ENCODE data around the gene LIMS2. TPM values are rescaled to one million over a fixed set of nuclear protein-coding genes. Genes with fewer than 3 reads are reported as not detected.

LIMS2 gene
- total and polyA plus RNA-seq, 7 donors = 9.3 to 31.8 (median 16.4) TPM

DNA sequence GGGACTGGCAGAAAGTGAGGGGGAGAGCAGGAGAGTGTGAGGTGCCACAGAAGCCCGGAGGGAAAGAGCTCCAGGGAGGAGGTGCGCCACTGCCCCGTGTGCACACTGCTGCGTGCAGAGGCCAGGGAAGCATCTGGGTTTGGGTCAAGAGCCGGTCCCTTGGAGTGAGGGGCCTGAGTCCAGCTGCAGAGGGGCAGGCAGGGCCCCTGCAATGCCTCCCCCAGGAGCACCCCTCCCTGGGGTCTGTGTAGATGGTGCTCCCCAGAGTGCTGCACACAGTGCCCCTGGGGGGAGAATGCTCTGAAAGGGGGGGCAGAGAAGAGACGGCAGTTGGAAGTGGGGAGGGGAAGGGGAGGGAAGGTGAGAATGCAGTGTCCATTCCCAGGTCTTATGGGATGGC lies 3.7 kb upstream of the LIMS2 start:
- Histone ChIP-seq H3K4me1 (peaks cover 9% of the 10 kb centered on the region), H3K36me3 (ENCODE audit: insufficient read depth in 1 of 2, low read depth in 1 of 2) (no peaks in the 10 kb centered on the region), H3K9me3 (no peaks in the 10 kb centered on the region), H3K4me3 (no peak overlapping the region), H3K27me3 (ENCODE audit: insufficient read depth in 3 of 3, low read length in 2 of 3) (peaks cover 0 to 12% (median 7%) of the 10 kb centered on the region in 3 donors), H3K27ac (no peak overlapping the region)
- no peak for ATAC-seq
- intact Hi-C loops (cut with DNase I) = no loop called here
- 77 to 87% (median 86%) methylated on average over 6 of the region's 6 CpGs for WGBS, 3 donors
- no peak for DNase-seq
- TF ChIP-seq, protein P1, sequence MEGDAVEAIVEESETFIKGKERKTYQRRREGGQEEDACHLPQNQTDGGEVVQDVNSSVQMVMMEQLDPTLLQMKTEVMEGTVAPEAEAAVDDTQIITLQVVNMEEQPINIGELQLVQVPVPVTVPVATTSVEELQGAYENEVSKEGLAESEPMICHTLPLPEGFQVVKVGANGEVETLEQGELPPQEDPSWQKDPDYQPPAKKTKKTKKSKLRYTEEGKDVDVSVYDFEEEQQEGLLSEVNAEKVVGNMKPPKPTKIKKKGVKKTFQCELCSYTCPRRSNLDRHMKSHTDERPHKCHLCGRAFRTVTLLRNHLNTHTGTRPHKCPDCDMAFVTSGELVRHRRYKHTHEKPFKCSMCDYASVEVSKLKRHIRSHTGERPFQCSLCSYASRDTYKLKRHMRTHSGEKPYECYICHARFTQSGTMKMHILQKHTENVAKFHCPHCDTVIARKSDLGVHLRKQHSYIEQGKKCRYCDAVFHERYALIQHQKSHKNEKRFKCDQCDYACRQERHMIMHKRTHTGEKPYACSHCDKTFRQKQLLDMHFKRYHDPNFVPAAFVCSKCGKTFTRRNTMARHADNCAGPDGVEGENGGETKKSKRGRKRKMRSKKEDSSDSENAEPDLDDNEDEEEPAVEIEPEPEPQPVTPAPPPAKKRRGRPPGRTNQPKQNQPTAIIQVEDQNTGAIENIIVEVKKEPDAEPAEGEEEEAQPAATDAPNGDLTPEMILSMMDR (IDR thresholded peaks at IDR 0.05) = no peak

DNA sequence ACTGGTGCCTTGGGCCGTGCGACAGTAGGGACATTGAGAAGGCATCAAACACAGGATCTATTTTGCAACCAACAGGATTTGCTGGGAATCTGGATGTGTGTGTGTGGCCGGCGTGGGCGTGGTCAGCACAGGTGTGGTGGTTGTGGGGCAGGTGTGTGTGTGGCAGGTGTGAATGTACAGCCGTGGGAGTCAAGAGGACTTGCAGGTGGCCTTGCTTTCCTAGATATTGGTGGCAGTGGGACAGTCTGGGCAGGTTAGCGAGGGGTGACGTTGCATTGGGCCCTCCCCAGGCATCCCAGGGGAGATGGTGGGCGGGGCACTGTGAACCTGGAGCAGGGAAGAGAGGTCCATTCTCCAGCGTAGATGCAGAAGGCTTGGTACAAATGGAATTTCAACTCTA lies 3.2 kb upstream of the LIMS2 start:
- intact Hi-C loops (cut with DNase I) = no loop called here
- Histone ChIP-seq H3K27ac (no peak overlapping the region), H3K9me3 (no peaks in the 10 kb centered on the region), H3K4me1 (peaks cover 9% of the 10 kb centered on the region), H3K36me3 (ENCODE audit: insufficient read depth in 1 of 2, low read depth in 1 of 2) (no peaks in the 10 kb centered on the region), H3K27me3 (ENCODE audit: insufficient read depth in 3 of 3, low read length in 2 of 3) (peaks cover 0 to 12% (median 7%) of the 10 kb centered on the region in 3 donors), H3K4me3 (no peak overlapping the region)
- ATAC-seq (no peak), DNase-seq (no peak)
- TF ChIP-seq, protein P1 (IDR thresholded peaks at IDR 0.05) = no peak
- WGBS, 3 donors = 82 to 86% (median 86%) methylated on average over 10 of the region's 10 CpGs

DNA sequence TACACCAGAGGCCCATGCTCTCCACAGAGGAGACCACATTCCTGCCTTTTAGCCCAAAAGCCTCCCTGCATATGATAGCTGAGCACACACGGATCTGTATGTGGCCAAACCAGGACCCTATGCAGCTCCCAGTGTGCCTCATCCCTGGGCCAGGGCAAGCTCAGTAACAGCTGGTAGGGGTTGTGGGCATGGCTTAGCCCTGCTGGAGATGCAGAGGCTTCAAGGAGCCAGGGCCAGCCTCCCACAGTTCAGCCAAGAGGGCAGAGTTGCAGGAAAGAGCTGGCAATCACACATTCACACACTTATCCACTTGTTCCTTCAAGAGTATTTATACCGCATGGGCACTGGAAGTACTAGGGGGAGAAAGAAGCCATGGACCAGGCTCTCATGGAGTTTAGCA lies 1.6 kb upstream of the LIMS2 start:
- Histone ChIP-seq H3K4me3 (no peak overlapping the region), H3K9me3 (no peaks in the 10 kb centered on the region), H3K27me3 (ENCODE audit: insufficient read depth in 3 of 3, low read length in 2 of 3) (peaks cover 0 to 12% (median 7%) of the 10 kb centered on the region in 3 donors), H3K27ac (no peak overlapping the region), H3K36me3 (ENCODE audit: insufficient read depth in 1 of 2, low read depth in 1 of 2) (no peaks in the 10 kb centered on the region), H3K4me1 (peaks cover 9% of the 10 kb centered on the region)
- 49 to 71% (median 68%) methylated on average over 2 of the region's 2 CpGs for WGBS, 3 donors
- TF ChIP-seq, protein P1 (IDR thresholded peaks at IDR 0.05) = no peak
- ATAC-seq (no peak), DNase-seq (peak in 1 of 2 donors; percentile 38)
- intact Hi-C loops (cut with DNase I) = no loop called here

- TF ChIP-seq, protein P1 (IDR thresholded peaks at IDR 0.05) = no peak
- WGBS, 3 donors = 7 to 14% (median 14%) methylated on average over 50 to 72 of the region's 72 CpGs
- H3K36me3 ChIP-seq (ENCODE audit: insufficient read depth in 1 of 2, low read depth in 1 of 2) = no peaks in the 10 kb centered on the region
- intact Hi-C loops (cut with DNase I) = no loop called here
- H3K4me1 ChIP-seq = peaks cover 3% of the 10 kb centered on the region
- peak overlapping the region; percentile 76 for H3K4me3 ChIP-seq
- no peaks in the 10 kb centered on the region for H3K9me3 ChIP-seq
- peak; percentile 29 to 64 (median 47) for ATAC-seq
- H3K27ac ChIP-seq = peak overlapping the region; percentile 49
- DNase-seq = peak; percentile 48 to 65
- peaks cover 0 to 12% (median 7%) of the 10 kb centered on the region in 3 donors for H3K27me3 ChIP-seq (ENCODE audit: insufficient read depth in 3 of 3, low read length in 2 of 3)
Measured at GRCh38 chr2:127674241-127675209, 805 bp downstream of the LIMS2 start.
